HL-60 (cell line): Measurements from ENCODE around the gene LRP1B.

Experiments
- DNase-seq, 2 experiments: peaks; one replicate each; pipeline ENCODE4 v3.0.0-alpha.2; 2010 to 2020; ENCODE audit warnings: low read depth in 1 of 2, low spot score in 1 of 2
- H3K27ac ChIP-seq: fragments of 250-450 bp; sonication (Bioruptor Pico); replicated peaks from 2 replicates; pipeline ENCODE4 v1.5.1; 2020; ENCODE audit warnings: mild to moderate bottlenecking, moderate library complexity
- H3K27me3 ChIP-seq: fragments of 250-450 bp; sonication (Bioruptor Pico); 2 replicates; pipeline ENCODE4 v1.5.1; 2021; ENCODE audit warnings: mild to moderate bottlenecking, moderate library complexity; ENCODE audit not compliant: insufficient read depth, poor library complexity, severe bottlenecking
- H3K4me3 ChIP-seq: replicated peaks from 2 replicates; pipeline ENCODE4 v1.5.1; 2011; ENCODE audit warnings: mild to moderate bottlenecking, control low read depth, low read length; ENCODE audit not compliant: insufficient read depth
- GABPA ChIP-seq: IDR thresholded peaks from 2 replicates; pipeline ENCODE4 v1.6.1; 2012; ENCODE audit warnings: low read depth
- POLR2AphosphoS5 ChIP-seq: IDR thresholded peaks from 2 replicates; pipeline ENCODE4 v1.6.1; 2012; ENCODE audit warnings: low read depth
- SPI1 ChIP-seq: IDR thresholded peaks from 2 replicates; pipeline ENCODE4 v1.6.1; 2012; ENCODE audit warnings: low read depth, mild to moderate bottlenecking, borderline replicate concordance
- TF ChIP-seq, protein P1 (sequence below): IDR thresholded peaks from one replicate; pipeline ENCODE4 v1.5.1; 2011; ENCODE audit warnings: low read length, control low read depth, inconsistent platforms; ENCODE audit not compliant: insufficient read depth
- TF ChIP-seq, protein P2 (sequence below): IDR thresholded peaks from 2 replicates; pipeline ENCODE4 v1.6.1; 2012; ENCODE audit warnings: low read depth; ENCODE audit not compliant: insufficient replicate concordance

LRP1B gene

GRCh38 chr2:141348481-141348880 is 782.3 kb downstream of the LRP1B start:
- Histone ChIP-seq H3K27ac (no peak overlapping the region), H3K4me3 (no peak overlapping the region), H3K27me3 (no peaks in the 10 kb centered on the region)
- TF ChIP-seq SPI1 (no peak), POLR2AphosphoS5 (no peak)
- DNase-seq = no peak

- no peaks in the 10 kb centered on the region for H3K27me3 ChIP-seq
- no peak for TF ChIP-seq GABPA
- TF ChIP-seq SPI1 = no peak
- TF ChIP-seq POLR2AphosphoS5 = no peak
- TF ChIP-seq, protein P1, sequence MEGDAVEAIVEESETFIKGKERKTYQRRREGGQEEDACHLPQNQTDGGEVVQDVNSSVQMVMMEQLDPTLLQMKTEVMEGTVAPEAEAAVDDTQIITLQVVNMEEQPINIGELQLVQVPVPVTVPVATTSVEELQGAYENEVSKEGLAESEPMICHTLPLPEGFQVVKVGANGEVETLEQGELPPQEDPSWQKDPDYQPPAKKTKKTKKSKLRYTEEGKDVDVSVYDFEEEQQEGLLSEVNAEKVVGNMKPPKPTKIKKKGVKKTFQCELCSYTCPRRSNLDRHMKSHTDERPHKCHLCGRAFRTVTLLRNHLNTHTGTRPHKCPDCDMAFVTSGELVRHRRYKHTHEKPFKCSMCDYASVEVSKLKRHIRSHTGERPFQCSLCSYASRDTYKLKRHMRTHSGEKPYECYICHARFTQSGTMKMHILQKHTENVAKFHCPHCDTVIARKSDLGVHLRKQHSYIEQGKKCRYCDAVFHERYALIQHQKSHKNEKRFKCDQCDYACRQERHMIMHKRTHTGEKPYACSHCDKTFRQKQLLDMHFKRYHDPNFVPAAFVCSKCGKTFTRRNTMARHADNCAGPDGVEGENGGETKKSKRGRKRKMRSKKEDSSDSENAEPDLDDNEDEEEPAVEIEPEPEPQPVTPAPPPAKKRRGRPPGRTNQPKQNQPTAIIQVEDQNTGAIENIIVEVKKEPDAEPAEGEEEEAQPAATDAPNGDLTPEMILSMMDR = no peak
- TF ChIP-seq, protein P2, sequence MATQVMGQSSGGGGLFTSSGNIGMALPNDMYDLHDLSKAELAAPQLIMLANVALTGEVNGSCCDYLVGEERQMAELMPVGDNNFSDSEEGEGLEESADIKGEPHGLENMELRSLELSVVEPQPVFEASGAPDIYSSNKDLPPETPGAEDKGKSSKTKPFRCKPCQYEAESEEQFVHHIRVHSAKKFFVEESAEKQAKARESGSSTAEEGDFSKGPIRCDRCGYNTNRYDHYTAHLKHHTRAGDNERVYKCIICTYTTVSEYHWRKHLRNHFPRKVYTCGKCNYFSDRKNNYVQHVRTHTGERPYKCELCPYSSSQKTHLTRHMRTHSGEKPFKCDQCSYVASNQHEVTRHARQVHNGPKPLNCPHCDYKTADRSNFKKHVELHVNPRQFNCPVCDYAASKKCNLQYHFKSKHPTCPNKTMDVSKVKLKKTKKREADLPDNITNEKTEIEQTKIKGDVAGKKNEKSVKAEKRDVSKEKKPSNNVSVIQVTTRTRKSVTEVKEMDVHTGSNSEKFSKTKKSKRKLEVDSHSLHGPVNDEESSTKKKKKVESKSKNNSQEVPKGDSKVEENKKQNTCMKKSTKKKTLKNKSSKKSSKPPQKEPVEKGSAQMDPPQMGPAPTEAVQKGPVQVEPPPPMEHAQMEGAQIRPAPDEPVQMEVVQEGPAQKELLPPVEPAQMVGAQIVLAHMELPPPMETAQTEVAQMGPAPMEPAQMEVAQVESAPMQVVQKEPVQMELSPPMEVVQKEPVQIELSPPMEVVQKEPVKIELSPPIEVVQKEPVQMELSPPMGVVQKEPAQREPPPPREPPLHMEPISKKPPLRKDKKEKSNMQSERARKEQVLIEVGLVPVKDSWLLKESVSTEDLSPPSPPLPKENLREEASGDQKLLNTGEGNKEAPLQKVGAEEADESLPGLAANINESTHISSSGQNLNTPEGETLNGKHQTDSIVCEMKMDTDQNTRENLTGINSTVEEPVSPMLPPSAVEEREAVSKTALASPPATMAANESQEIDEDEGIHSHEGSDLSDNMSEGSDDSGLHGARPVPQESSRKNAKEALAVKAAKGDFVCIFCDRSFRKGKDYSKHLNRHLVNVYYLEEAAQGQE = no peak
- no peak overlapping the region for H3K27ac ChIP-seq
- H3K4me3 ChIP-seq = no peak overlapping the region
- no peak for DNase-seq
Observed at GRCh38 chr2:141341444-141341843, 789.4 kb downstream of the LRP1B start.

DNA sequence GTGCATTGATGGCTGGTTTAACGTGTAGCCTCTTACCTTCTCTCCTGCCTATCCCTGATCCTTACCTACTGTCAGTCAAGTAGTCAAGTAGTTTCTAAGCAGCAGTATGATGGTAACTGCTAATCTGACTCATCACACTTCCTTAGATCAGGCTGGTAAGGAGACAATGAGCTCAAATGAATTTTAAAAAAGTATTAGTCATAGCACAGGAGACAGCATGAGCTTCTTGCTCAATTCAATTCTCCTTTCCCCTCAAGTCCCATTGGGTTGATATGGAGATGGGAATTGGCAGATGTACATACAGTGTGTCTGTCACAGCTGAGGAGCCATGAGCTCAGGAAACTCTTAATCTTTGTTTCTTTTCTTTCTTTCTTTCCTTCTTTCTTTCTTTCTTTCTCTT is 799.7 kb downstream of the LRP1B start:
- Histone ChIP-seq H3K27me3 (no peaks in the 10 kb centered on the region), H3K4me3 (no peak overlapping the region), H3K27ac (no peak overlapping the region)
- TF ChIP-seq, protein P1 = no peak
- TF ChIP-seq GABPA (no peak), SPI1 (no peak), POLR2AphosphoS5 (no peak)
- TF ChIP-seq, protein P2 = no peak
- DNase-seq = no peak

DNA sequence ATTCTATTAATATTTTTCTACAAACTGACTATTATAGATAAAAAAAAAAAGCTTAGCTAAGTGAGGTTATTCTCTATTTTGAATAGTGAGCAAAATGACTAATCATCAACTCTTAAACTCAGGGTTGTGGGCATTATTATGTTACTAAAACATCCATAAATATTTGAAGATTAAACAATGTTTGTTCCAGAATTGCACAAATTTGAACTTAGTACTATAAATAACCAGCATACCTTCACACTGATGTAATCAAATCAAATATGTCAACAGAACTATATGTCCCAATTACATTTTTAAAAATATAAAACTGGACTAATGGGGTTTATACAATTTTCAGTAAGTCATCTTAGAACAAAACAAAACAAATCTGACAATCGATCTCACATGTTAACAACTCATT is 800.9 kb downstream of the LRP1B start:
- Histone ChIP-seq H3K27me3 (no peaks in the 10 kb centered on the region), H3K4me3 (no peak overlapping the region), H3K27ac (no peak overlapping the region)
- TF ChIP-seq POLR2AphosphoS5 = no peak
- TF ChIP-seq SPI1 = no peak
- TF ChIP-seq, protein P1 = no peak
- TF ChIP-seq GABPA = no peak
- TF ChIP-seq, protein P2 = no peak
- DNase-seq = no peak
